Measurements from ENCODE around the gene SEMA3D.

GRCh38 chr7:84971360-84971759 is 215.5 kb downstream of the SEMA3D start:
- no peak for TF ChIP-seq POLR2A (IDR thresholded peaks at IDR 0.05; ENCODE audit: low read length)
- no peak for TF ChIP-seq GATA1 (IDR thresholded peaks at IDR 0.05; ENCODE audit: low read depth, low read length)
